Fibroblast of villous mesenchyme (primary cell): ENCODE data around the gene SHISA6. TPM values are rescaled to one million over a fixed set of nuclear protein-coding genes. Genes with fewer than 3 reads are reported as not detected.

Experiments used
- DNase-seq: peaks from one replicate; pipeline ENCODE4 v3.0.0-alpha.2; 2010; ENCODE audit warnings: low read depth
- H3K4me3 ChIP-seq: 2 replicates; pipeline ENCODE4 v1.5.1; 2011; ENCODE audit warnings: low read depth, mild to moderate bottlenecking, low read length
- CTCF ChIP-seq: IDR thresholded peaks from 2 replicates; pipeline ENCODE4 v1.5.1; 2012; ENCODE audit warnings: low read depth, mild to moderate bottlenecking, low read length; ENCODE audit not compliant: insufficient read depth
- total RNA-seq: library from RNA; depleted of rRNA; stranded (reverse); fragments of >200 nt; gene quantifications from 2 replicates; pipeline ENCODE4 v1.2.3, GENCODE V29; 2012

SHISA6 gene
- total RNA-seq, 1 donor, result not detected

- DNase-seq, result no peak
- no peak for TF ChIP-seq CTCF
- no peak overlapping the region for H3K4me3 ChIP-seq
These were observed 163.6 kb downstream of the SHISA6 start for GRCh38 chr17:11404431-11405276.

- DNase-seq, result no peak
- no peak for TF ChIP-seq CTCF
- H3K4me3 ChIP-seq, result no peak overlapping the region
These were observed 165.7 kb downstream of the SHISA6 start for GRCh38 chr17:11406716-11407115.

GRCh38 chr17:11412654-11413053, 171.6 kb downstream of the SHISA6 start:
- no peak for DNase-seq
- H3K4me3 ChIP-seq, result no peak overlapping the region
- TF ChIP-seq CTCF, result no peak

- no peak for DNase-seq
- no peak overlapping the region for H3K4me3 ChIP-seq
- no peak for TF ChIP-seq CTCF
These were observed 177.3 kb downstream of the SHISA6 start for GRCh38 chr17:11418342-11418741.

- no peak for TF ChIP-seq CTCF
- no peak for DNase-seq
- H3K4me3 ChIP-seq, result no peak overlapping the region
These were observed 189.7 kb downstream of the SHISA6 start for GRCh38 chr17:11430751-11431150.

GRCh38 chr17:11438673-11439072, 197.7 kb downstream of the SHISA6 start:
- no peak for TF ChIP-seq CTCF
- no peak for DNase-seq
- no peak overlapping the region for H3K4me3 ChIP-seq

- TF ChIP-seq CTCF, result no peak
These were observed 200.0 kb downstream of the SHISA6 start for GRCh38 chr17:11441004-11441403.

More at GRCh38 chr17:11441004-11441403, 200.0 kb downstream of the SHISA6 start:
- H3K4me3 ChIP-seq, result no peak overlapping the region
- DNase-seq, result no peak
